Inflammatory macrophage (primary cell): ENCODE results near the gene KRT13.
"Not testable (repeated sequence)": the region's sequence is repeated elsewhere in the genome, so short reads cannot be mapped to it uniquely, and the experiment has no call there.

Source experiments
- DNase-seq, 2 donors: peaks; one replicate each; pipeline ENCODE4 v3.0.0-alpha.2; 2020 to 2022
- total RNA-seq, 18 experiments: gene quantifications; one replicate each; lab custom pipeline; 2026; ENCODE audit warnings: mixed read lengths in 6 of 18, inconsistent platforms in 2 of 18; lab: John Stamatoyannopoulos, UW

KRT13 gene
- total RNA-seq = 0 to 1.2 (median 0) reads per million in 18 experiments

- no peak for DNase-seq
These were observed at the start of gene KRT13 for GRCh38 chr17:41505007-41505808. KRT13 (minus strand) TSS chr17:41505612; CDS start chr17:41505550, 62 bp downstream.

GRCh38 chr17:41553987-41554680, 48.7 kb upstream of the KRT13 start:
- DNase-seq = no peak

GRCh38 chr17:41553176-41553575, 47.8 kb upstream of the KRT13 start:
- no peak for DNase-seq

GRCh38 chr17:41552455-41552854, 47.0 kb upstream of the KRT13 start:
- DNase-seq = no peak

GRCh38 chr17:41551365-41551764, 46.0 kb upstream of the KRT13 start:
- DNase-seq = no peak

- DNase-seq = peak in 1 of 2 donors; percentile 70
These were observed 44.2 kb upstream of the KRT13 start for GRCh38 chr17:41549596-41550039.

GRCh38 chr17:41548844-41549595, 43.6 kb upstream of the KRT13 start:
- DNase-seq = peak; percentile 73 to 83

GRCh38 chr17:41547921-41548843, 42.8 kb upstream of the KRT13 start:
- DNase-seq = peak; percentile 66 to 84

GRCh38 chr17:41547378-41547841, 42.0 kb upstream of the KRT13 start:
- no peak for DNase-seq

GRCh38 chr17:41546819-41547218, 41.4 kb upstream of the KRT13 start:
- DNase-seq = no peak

GRCh38 chr17:41545829-41546410, 40.5 kb upstream of the KRT13 start:
- no peak for DNase-seq

- DNase-seq = no peak
These were observed 39.5 kb upstream of the KRT13 start for GRCh38 chr17:41544935-41545334.

GRCh38 chr17:41544491-41544892, 39.1 kb upstream of the KRT13 start:
- no peak for DNase-seq

GRCh38 chr17:41542786-41543185, 37.4 kb upstream of the KRT13 start:
- not testable (repeated sequence) for DNase-seq

GRCh38 chr17:41542357-41542756, 36.9 kb upstream of the KRT13 start:
- no peak for DNase-seq

- DNase-seq = no peak
These were observed 35.7 kb upstream of the KRT13 start for GRCh38 chr17:41540921-41541625.

- DNase-seq = no peak
These were observed 34.7 kb upstream of the KRT13 start for GRCh38 chr17:41539979-41540701.

- DNase-seq = no peak
These were observed 33.7 kb upstream of the KRT13 start for GRCh38 chr17:41539071-41539492.

GRCh38 chr17:41538565-41538991, 33.2 kb upstream of the KRT13 start:
- DNase-seq = no peak

GRCh38 chr17:41537990-41538389, 32.6 kb upstream of the KRT13 start:
- no peak for DNase-seq
